ENCODE results near the gene LIMK1.

GRCh38 chr7:74115326-74115725 is 31.7 kb downstream of the LIMK1 start:
- TF ChIP-seq CTCF (IDR thresholded peaks at IDR 0.05) (no peak), POLR2A (IDR thresholded peaks at IDR 0.05) (no peak)

Data from testis (tissue), 2 donors.